D341Med (cell line): ENCODE results near the gene NRXN3.

Experiments used
- DNase-seq: peaks from one replicate; pipeline ENCODE4 v3.0.0; 2012; ENCODE audit warnings: low spot score

The NRXN3 gene

GRCh38 chr14:79419571-79420327, 1249.6 kb downstream of the NRXN3 start:
- no peak for DNase-seq

GRCh38 chr14:79420725-79421124, 1250.6 kb downstream of the NRXN3 start:
- DNase-seq = no peak

GRCh38 chr14:79421811-79422210, 1251.6 kb downstream of the NRXN3 start:
- no peak for DNase-seq

GRCh38 chr14:79424462-79424861, 1254.3 kb downstream of the NRXN3 start:
- DNase-seq = no peak

- no peak for DNase-seq
These were observed 1256.1 kb downstream of the NRXN3 start for GRCh38 chr14:79426103-79426755.

GRCh38 chr14:79432640-79433039, 1262.5 kb downstream of the NRXN3 start:
- no peak for DNase-seq

- DNase-seq = no peak
These were observed 1266.2 kb downstream of the NRXN3 start for GRCh38 chr14:79436335-79436734.

GRCh38 chr14:79437951-79438350, 1267.8 kb downstream of the NRXN3 start:
- no peak for DNase-seq

- DNase-seq = no peak
These were observed 1268.6 kb downstream of the NRXN3 start for GRCh38 chr14:79438696-79439342.

GRCh38 chr14:79442786-79443185, 1272.6 kb downstream of the NRXN3 start:
- no peak for DNase-seq

- DNase-seq = no peak
These were observed 1273.4 kb downstream of the NRXN3 start for GRCh38 chr14:79443602-79444001.

- DNase-seq = no peak
These were observed 1278.8 kb downstream of the NRXN3 start for GRCh38 chr14:79448960-79449359.

GRCh38 chr14:79451601-79452000, 1281.4 kb downstream of the NRXN3 start:
- DNase-seq = no peak

- DNase-seq = no peak
These were observed 1283.1 kb downstream of the NRXN3 start for GRCh38 chr14:79453276-79453675.

GRCh38 chr14:79464468-79464867, 1294.3 kb downstream of the NRXN3 start:
- no peak for DNase-seq

GRCh38 chr14:79465651-79466050, 1295.5 kb downstream of the NRXN3 start:
- no peak for DNase-seq

GRCh38 chr14:79466938-79467527, 1296.9 kb downstream of the NRXN3 start:
- no peak for DNase-seq

GRCh38 chr14:79467835-79468234, 1297.7 kb downstream of the NRXN3 start:
- no peak for DNase-seq

- DNase-seq = no peak
These were observed 1298.3 kb downstream of the NRXN3 start for GRCh38 chr14:79468486-79468885.

- no peak for DNase-seq
These were observed 1303.5 kb downstream of the NRXN3 start for GRCh38 chr14:79473651-79474050.

GRCh38 chr14:79475887-79476532, 1305.8 kb downstream of the NRXN3 start:
- DNase-seq = no peak

GRCh38 chr14:79476552-79476951, 1306.4 kb downstream of the NRXN3 start:
- no peak for DNase-seq
